H7 (cell line): ENCODE results near the gene POLH. TPM values are rescaled to one million over a fixed set of nuclear protein-coding genes. Genes with fewer than 3 reads are reported as not detected.
"Not testable (repeated sequence)": the region's sequence is repeated elsewhere in the genome, so short reads cannot be mapped to it uniquely, and the experiment has no call there.

ENCODE experiments used
- DNase-seq: peaks from one replicate; pipeline ENCODE4 v3.0.0; 2012
- H3K27me3 ChIP-seq: 2 replicates; pipeline ENCODE4 v1.6.0; 2011; ENCODE audit warnings: mild to moderate bottlenecking, low read length; ENCODE audit not compliant: control insufficient read depth, insufficient read depth
- H3K36me3 ChIP-seq: replicated peaks from 2 replicates; pipeline ENCODE4 v1.5.1; 2011; ENCODE audit warnings: low read length; ENCODE audit not compliant: control insufficient read depth, insufficient read depth
- H3K4me3 ChIP-seq: 2 replicates; pipeline ENCODE4 v1.5.1; 2011; ENCODE audit warnings: low read depth, mild to moderate bottlenecking, control low read depth, low read length, moderate library complexity; ENCODE audit not compliant: insufficient read depth
- total RNA-seq: library from RNA; depleted of rRNA; stranded (reverse); fragments of >200 nt; shearing (Covaris generic); gene quantifications from 2 replicates; pipeline ENCODE4 v1.2.3, GENCODE V29; 2014; rRNA removed

POLH gene
- total RNA-seq = 4.7 and 5.0 TPM in 2 replicates

DNA sequence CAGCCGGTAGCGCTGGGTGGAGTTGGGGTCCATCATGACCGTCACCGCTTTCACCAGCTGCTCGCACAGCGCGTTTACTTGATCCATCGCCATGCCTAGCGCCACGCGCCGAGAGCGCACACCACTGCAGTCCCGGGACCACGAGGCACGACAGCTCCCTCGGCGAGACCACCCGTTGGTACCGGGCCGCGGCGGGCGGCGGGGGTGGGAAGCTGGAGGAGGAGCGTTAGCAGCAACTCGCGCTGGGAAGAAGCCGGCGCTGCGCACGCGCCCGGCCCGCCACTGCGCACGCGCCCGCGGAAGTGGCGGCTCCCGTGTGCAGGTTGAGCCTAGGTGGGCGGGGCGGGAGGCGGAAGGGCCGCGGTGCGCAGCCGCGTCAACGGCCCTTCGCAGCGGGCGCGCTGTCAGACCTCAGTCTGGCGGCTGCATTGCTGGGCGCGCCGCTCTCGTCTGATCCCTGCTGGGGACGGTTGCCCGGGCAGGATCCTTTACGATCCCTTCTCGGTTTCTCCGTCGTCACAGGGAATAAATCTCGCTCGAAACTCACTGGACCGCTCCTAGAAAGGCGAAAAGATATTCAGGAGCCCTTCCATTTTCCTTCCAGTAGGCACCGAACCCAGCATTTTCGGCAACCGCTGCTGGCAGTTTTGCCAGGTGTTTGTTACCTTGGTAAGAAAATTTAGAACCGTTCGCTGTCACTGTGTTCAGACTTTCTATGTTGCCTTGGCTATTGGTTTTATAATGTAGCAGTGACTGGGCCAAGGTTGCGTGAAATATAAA, at the start of gene POLH, which contains the start of gene XPO5:
Gene POLH, plus strand, starts transcription at position 414 of the 780 bp plus-strand sequence. CDS start 6,135 bp downstream, outside the sequence.
Gene XPO5, minus strand, starts transcription at position 267 of the 780 bp plus-strand sequence. Its CDS starts 174 bp downstream, at position 93.
- Histone ChIP-seq H3K4me3 (peak within 1 kb of the TSS; percentile 99), H3K27me3 (no peaks in the 10 kb centered on the region), H3K36me3 (peaks cover 19% of the 10 kb centered on the region)
- peak; percentile 99 for DNase-seq

GRCh38 chr6:43532201-43532600, 43.8 kb upstream of the POLH start:
- Histone ChIP-seq H3K4me3 (no peak overlapping the region), H3K36me3 (peaks cover 45% of the 10 kb centered on the region), H3K27me3 (no peaks in the 10 kb centered on the region)
- DNase-seq = no peak

GRCh38 chr6:43538986-43539385, 37.0 kb upstream of the POLH start:
- not testable (repeated sequence) for H3K36me3 ChIP-seq

DNA sequence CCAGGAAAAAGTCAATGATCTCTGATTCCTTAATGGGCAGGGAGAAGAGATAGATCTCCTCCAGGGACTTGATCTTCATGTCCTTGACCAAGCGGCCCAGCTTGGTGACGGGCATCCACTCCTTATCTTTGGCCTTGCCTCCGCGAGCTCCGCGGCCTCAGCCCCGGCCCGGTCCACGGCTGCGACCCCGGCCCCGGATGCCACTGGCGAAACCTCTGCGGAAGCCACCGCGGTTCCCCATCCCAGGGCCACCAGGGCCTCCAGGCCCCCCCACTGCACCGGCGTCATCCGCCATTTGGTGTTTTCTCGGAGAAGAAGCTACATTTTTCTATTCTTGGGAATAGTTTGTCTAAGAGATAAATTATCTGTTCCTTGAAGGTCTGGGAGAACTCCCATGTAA, 36.6 kb upstream of the POLH start:
- H3K36me3 ChIP-seq, DNase-seq, H3K4me3 ChIP-seq, H3K27me3 ChIP-seq: not testable (repeated sequence)

More at GRCh38 chr6:43538986-43539385, 37.0 kb upstream of the POLH start:
- not testable (repeated sequence) for H3K27me3 ChIP-seq, DNase-seq, H3K4me3 ChIP-seq

DNA sequence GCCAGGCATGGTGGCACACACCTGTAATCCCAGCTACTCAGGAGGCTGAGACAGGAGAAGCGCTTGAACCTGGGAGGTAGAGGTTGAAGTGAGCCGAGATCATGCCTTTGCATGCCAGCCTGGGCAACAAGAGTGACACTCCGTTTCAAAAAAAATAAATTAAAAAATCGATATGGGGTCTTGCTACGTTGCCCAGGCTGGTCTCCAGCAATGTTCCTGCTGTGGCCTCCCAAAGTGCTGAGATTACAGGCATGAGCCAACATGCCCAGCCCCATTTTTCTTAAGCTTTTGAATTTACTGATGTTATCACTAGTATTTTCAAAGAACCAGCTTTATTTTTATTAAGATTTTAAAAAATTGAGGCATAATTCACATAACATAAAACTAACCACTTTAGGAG, 35.5 kb upstream of the POLH start:
- H3K4me3 ChIP-seq = no peak overlapping the region
- no peak for DNase-seq
- H3K36me3 ChIP-seq = peaks cover 13% of the 10 kb centered on the region
- no peaks in the 10 kb centered on the region for H3K27me3 ChIP-seq

GRCh38 chr6:43541774-43542471, 34.1 kb upstream of the POLH start:
- no peak overlapping the region for H3K4me3 ChIP-seq
- peaks cover 21% of the 10 kb centered on the region for H3K36me3 ChIP-seq

DNA sequence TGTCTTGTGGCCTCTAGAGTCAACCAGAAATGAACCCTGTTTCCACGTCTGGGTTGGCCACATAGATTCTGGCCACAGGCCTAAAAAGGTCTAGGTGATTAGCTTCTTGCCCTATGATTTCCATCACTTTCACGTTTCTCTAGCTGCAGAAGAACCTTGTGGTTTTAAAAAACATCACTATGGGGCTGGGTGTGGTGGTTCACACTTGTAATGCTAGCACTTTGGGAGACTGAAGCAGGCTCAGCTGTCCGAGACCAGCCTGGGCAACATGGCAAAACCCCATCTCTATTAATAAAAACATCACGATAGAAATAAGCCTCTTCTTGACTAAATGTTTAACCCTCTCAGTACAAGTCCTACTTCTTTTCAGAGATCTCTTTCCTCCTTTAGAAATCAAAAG, 31.5 kb upstream of the POLH start:
- peaks cover 35% of the 10 kb centered on the region for H3K36me3 ChIP-seq
- H3K27me3 ChIP-seq = no peaks in the 10 kb centered on the region
- no peak overlapping the region for H3K4me3 ChIP-seq
- DNase-seq = no peak

More at GRCh38 chr6:43541774-43542471, 34.1 kb upstream of the POLH start:
- no peaks in the 10 kb centered on the region for H3K27me3 ChIP-seq
- no peak for DNase-seq

GRCh38 chr6:43547222-43547621, 28.8 kb upstream of the POLH start:
- H3K4me3 ChIP-seq = no peak overlapping the region
- no peaks in the 10 kb centered on the region for H3K27me3 ChIP-seq
- no peak for DNase-seq
- H3K36me3 ChIP-seq = peaks cover 52% of the 10 kb centered on the region

- not testable (repeated sequence) for H3K27me3 ChIP-seq, H3K4me3 ChIP-seq, DNase-seq
- peaks cover 50% of the 10 kb centered on the region for H3K36me3 ChIP-seq
These were observed 18.4 kb upstream of the POLH start for GRCh38 chr6:43557620-43558019.

DNA sequence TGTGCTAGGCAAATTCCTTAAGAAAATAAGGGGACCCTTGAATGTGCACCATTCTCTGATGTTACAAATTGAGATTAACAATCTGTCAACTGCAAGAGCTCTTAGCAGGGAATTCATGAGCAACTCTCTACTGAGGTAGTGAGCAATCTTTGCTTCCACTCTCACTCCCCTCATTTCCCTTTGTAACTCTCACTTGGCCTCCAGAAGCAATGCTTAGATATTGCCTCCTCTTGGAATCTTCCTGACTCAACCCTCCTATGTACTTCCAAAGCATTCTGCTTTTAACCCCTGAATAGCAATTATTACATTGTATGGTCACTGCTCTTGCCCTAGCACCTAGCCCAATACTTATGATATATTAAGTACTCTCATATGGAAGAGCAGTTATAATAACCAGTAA, 16.7 kb upstream of the POLH start:
- H3K4me3 ChIP-seq = no peak overlapping the region
- H3K27me3 ChIP-seq = no peaks in the 10 kb centered on the region
- peaks cover 51% of the 10 kb centered on the region for H3K36me3 ChIP-seq
- DNase-seq = no peak

DNA sequence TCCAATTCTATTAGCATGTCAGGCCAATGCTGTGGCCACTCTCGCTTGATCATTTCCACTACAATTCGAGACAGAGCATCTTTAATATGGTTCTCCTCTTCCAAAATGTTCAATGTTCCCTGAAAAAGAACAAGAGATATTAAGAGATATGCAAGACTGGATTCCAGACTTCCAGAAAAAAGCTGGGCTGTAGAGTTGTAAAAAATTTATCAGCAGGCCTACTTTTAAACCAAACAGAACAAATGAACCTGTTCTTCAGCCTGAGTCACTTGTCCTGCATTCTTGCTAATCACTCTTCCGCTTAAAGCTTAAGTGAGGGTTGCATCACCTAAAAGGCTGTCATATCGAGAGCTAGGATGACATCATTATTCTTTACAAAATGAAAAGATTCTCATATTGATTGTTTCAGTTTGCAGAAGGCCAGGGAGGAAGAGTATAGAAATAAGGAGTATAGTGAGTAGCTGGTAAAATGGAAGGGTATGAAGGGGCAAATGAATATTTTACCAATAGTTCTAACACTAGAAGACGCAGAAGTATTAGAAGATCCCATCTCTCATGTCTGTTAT, 5.0 kb upstream of the POLH start:
- no peaks in the 10 kb centered on the region for H3K27me3 ChIP-seq
- no peak overlapping the region for H3K4me3 ChIP-seq
- no peak for DNase-seq
- H3K36me3 ChIP-seq = peaks cover 42% of the 10 kb centered on the region

DNA sequence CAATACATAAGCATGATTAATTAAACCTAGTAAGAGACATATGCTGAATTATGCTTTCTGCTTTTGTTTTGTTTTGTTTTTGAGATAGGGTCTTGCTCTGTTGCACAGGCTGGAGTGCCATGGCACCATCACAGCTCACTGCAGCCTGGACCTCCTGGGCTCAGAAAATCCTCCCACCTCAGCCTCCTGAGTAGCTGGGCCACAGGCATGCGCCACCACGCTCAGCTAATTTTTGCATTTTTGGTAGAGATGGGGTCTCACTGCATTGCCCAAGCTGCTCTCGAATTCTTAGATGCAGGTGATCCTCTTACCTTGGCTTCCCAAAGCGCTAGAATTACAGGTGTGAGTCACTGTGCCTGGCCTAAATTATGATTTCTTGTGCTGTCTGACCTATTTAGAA, 4.0 kb upstream of the POLH start:
- peaks cover 39% of the 10 kb centered on the region for H3K36me3 ChIP-seq
- H3K4me3 ChIP-seq = no peak overlapping the region
- DNase-seq = no peak
- H3K27me3 ChIP-seq = no peaks in the 10 kb centered on the region

- Histone ChIP-seq H3K4me3 (peak overlapping the region; percentile 99), H3K36me3 (peaks cover 25% of the 10 kb centered on the region), H3K27me3 (no peaks in the 10 kb centered on the region)
- peak; percentile 75 for DNase-seq
These were observed 747 bp upstream of the POLH start for GRCh38 chr6:43575105-43575771.

DNA sequence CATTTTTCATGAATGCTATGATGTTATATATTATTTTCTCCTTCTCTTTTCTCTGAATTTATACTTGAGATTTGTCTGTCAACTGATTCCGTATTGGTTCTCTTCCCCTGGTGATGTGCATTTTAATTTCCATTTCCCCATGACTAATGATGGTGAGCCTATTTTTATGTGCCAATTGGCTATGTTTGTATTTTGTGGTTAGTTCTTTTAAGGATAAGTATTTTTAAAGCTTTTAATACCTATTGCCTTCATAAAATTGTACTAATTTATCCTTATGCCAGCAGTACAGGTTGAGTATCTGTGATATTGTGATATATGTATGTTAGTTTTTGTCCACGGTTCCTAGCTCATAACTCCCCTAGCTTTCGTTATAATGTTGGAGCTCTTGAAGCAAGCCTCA, 2.8 kb downstream of the POLH start:
- H3K27me3 ChIP-seq = no peaks in the 10 kb centered on the region
- no peak for DNase-seq
- peaks cover 3% of the 10 kb centered on the region; the same call in 1 of the 2 replicates for H3K36me3 ChIP-seq
- H3K4me3 ChIP-seq = no peak overlapping the region
